ENCODE measurements around the gene STRBP.

STRBP gene

GRCh38 chr9:123131993-123132392 is 136.4 kb downstream of the STRBP start:
- DNase-seq (ENCODE audit: low read depth in 2 of 2): no peak

DNA sequence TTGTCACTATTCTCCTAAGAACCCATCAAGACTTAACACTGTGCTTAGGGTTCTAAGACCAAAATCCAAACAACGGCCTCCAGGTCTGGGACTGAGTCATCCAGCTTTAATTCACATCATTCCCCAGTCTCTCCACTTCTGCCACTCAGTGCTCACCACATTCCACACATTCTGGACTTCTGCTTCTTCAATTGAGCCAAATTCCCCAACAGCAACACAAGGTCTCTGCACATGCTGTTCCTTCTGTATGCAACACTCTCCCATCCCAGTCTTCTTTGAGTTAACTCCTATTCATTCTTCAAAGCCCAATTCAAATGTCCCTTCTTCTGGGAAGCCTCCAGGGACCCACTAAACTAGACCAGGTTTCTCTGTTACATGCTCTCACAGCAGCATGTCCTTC is 137.1 kb downstream of the STRBP start:
- DNase-seq (ENCODE audit: low read depth in 2 of 2): peak; percentile 37

DNA sequence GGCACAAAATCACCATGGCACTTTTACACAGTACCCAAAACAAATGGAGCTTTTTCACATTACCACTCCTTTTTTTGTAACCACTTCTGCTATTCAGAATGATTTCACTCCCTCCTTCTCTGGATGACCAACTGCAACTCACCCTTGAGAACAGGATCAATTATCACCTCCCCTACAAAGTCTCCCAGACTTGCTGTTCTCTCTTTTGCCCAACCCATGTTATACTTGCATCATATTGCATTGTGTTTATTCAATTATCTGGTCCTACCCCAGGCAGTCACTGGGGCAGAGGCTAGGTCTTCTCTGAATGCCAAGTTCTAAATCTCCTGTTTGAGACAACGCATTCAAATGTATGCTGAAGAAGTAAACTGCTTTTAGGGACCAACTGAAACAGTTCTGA is 139.0 kb downstream of the STRBP start:
- DNase-seq (ENCODE audit: low read depth in 2 of 2): no peak

DNA sequence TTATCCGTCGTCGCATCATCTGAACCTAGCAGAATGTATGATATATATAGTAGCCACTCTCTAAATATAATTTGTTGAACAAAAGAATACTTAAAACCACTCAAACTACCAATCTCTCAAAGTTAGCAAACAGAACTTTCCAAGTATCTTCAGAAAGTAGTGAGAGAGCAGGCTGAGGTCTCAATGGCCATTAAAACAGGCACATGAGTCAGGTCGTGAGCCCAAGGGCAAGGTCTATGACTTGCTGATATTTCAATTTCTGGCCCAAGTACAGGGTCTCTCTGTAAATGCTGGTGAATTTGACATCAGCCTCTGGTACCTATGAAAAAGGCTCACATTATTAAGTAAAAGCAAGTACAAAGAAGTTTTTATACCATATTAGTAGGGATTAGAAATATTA is 139.8 kb downstream of the STRBP start:
- DNase-seq (ENCODE audit: low read depth in 2 of 2): no peak

DNA sequence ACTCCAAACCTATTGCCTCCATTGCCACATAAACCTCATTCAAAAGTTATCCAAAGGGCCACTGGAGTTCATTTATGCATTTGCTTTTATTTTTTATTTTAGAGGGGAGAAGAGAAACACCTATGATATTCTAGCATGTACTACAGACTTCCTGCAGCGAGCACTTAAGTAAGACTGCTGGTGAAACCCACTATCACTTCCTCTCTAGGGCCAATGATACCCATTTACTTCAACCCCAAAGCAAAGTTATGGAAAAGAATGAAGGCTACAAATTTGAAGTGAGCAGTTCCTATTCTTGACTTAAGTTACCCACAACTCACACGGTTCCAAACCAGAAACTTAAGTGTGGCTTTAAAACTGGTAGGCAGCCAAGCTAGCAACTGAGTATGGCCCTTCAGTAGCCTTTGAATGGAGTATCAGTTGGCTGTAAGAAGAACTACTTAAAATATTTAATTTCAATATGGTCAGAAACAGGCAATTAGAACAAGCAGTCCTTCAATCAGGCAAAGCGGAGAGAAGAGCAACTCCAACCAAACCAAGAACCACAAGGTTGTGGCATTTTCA is 140.8 kb downstream of the STRBP start:
- no peak for DNase-seq (ENCODE audit: low read depth in 2 of 2)

DNA sequence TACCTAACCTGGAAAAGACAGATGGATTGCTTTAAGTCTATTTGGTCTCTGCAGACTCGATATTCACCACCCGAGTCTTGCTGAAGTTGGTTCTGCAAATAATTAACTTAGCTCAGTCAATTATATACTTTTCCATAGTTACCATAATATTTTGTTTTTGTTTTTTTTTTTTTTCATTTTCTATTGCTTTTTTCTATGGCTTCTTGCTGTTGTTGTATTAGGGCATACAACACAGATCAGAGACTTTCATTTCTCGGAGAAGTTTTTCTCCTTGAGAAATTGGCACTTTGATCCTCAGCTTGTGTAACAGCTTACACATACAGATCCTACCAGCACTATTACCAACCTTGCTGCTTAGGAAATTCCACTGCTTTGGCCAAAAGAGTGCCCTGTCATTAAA is 146.9 kb downstream of the STRBP start:
- no peak for DNase-seq (ENCODE audit: low read depth in 2 of 2)

DNA sequence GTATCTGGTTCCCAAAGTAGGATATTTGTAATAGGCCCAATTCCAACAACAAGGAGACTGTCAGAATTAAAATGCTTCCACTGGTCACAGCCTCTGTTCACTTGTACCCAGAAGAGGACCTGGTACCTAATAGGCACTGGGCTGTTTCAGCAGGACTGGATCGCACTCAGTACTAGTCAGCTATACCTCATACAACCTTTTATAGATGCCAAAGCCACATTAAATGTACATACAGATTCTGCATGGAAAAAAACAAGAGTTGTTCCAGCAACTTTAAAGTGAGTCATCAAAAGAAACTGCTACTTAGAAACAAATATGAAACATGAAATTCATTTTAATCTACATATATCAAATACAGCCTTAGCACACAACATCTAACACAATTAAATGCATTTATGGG is 147.4 kb downstream of the STRBP start:
- no peak for DNase-seq (ENCODE audit: low read depth in 2 of 2)

- no peak for DNase-seq (ENCODE audit: low read depth in 2 of 2)
Observed at GRCh38 chr9:123120131-123120530, 148.3 kb downstream of the STRBP start.

DNA sequence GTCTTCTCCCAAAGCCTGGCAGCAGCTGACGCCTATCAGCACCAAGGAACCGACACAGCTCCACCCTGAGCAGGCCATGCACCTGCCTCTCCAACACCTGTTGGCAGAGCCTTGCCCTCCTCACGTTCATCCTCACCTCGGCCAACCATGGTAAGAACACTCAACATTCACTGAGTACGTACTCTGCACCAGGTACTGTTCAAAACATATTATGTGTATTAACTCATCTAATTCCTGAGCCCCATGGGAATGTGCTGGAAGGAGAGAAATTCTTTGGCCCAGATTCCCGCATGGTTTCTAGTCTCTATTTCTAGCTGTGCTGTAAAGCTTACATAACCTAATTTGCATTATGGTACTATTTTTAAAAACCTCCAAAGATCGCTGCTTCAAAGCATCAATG is 148.8 kb downstream of the STRBP start:
- peak; percentile 4 to 5 for DNase-seq (ENCODE audit: low read depth in 2 of 2)

DNA sequence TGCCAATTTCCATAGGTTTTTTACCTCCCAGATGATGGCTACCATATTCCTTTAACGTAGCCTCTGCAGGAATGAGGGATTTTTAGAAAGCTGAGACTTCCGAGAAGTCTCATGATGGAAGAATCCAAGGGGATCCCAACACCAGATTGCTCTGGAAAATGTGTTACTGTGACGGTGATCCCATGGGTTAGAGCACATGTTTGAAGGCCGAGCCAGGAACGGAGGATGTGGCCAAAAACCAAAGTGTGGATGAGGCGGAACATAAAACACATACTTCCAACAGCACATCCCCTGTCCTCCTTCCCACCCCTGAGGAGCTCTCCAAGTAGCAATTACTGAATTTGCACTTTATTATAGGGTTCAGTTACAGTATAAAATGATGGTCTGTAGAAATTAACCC is 152.3 kb downstream of the STRBP start:
- DNase-seq (ENCODE audit: low read depth in 2 of 2): no peak

DNA sequence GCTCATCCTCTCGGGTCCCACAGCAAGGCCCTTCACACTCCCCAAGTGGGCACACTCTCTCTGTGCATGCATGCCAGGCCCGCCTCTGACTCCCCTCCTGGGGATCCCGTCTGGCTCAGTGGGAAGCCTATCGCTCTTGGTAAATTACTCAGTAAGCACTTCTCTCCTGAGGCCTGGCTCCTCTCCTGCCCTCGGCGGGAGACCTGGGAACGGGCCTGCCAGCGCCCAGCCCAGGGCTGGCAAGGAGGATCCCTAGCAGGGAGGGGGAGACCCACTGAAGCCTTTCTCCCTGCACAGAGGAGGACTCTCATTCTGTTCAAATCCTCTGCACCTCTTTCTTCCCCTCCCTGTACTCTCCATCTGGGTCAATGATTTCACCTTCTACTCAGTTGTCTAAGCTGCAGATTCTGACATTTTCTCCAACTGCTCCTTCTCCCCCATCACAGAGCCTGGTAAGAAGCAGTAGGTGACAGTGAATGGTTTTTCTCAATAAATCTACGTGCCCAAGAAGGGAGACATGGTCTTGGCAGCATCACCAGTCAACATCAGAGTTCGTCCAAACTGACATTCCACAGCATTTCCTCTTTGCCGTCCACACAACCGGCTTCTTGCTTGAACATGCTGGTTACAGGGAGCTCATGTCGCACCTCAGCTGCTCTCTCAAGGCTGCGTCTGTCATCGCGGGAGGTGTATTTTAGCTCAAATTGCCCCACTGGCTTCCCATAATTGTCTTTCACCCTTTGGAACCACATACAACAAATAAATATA is 153.1 kb downstream of the STRBP start:
- DNase-seq (ENCODE audit: low read depth in 2 of 2): no peak

- no peak for DNase-seq (ENCODE audit: low read depth in 2 of 2)
Observed at GRCh38 chr9:123113185-123113584, 155.2 kb downstream of the STRBP start.

DNA sequence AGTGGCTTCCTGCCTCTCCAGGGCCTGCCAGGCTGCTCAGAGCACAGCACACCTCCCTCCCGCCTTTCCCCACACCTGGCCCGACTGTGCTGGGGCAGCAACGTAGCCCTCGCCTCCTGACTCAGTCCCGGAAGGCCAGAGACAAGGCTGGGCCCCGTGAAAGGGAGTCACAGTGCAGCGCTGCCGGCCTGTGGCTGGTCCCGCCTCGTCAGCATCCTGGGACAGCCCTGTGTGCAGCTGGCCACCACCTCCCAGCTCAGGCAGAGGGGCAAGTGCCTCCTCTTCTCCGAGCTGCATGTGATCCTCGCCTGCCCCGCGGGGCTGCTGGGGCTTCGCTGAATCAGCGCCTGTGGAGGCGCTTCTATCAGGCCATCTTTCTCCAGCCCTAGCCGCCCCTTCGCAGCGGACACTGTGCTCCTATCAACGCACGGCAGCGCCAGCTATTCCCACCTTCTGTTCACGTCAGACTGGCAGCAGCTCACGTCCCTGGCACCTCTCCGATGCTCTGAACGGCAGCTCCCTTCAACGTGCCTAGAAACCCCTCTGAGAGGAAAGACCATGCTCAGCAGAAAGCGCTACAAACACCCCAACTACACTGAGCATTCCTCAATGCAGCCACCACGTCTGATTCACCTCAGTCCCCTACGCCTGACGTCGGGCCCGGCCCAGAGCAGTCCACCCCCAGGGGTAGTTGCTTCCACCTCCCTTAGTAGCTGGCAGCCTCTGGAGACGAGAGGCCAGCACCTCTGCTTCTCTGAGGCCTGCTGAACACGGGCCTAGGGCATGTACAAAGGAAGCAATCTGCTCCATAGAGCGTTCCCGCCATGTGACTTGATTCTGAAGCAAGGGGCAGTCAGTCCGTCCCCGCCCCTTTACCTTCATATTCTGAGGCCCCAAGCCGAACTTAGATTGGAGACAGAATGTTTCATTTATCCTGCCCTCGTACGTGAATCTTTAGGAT is 156.1 kb downstream of the STRBP start:
- no peak for DNase-seq (ENCODE audit: low read depth in 2 of 2)

DNA sequence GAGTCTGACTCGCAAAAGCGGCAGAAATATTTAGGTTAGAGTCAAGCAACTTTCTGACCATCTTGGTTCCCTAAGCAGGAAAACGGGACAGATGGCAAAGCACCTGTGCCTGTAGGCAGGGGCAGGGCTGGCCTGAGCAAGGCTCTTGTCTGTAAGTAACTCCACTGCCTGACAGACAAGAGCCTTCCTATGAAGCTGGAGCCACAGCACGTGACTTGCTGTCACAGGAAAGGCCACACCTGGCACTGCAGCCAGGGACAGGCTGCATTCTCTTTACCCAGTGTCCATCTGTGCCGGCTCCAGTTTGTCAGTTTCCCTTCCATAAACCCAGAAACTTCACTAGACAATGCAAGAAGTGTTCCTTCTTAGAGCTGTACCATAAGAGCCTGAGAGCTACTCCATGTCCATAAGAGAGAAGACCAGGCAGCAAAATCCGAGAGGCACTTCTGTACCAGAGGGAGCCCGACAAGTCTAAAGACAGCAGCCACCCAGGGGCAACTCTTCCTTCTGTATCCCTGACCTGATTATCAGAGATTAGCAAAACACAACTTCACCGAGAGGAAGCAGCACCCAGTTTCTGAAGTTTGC is 156.9 kb downstream of the STRBP start:
- DNase-seq (ENCODE audit: low read depth in 2 of 2): no peak

DNA sequence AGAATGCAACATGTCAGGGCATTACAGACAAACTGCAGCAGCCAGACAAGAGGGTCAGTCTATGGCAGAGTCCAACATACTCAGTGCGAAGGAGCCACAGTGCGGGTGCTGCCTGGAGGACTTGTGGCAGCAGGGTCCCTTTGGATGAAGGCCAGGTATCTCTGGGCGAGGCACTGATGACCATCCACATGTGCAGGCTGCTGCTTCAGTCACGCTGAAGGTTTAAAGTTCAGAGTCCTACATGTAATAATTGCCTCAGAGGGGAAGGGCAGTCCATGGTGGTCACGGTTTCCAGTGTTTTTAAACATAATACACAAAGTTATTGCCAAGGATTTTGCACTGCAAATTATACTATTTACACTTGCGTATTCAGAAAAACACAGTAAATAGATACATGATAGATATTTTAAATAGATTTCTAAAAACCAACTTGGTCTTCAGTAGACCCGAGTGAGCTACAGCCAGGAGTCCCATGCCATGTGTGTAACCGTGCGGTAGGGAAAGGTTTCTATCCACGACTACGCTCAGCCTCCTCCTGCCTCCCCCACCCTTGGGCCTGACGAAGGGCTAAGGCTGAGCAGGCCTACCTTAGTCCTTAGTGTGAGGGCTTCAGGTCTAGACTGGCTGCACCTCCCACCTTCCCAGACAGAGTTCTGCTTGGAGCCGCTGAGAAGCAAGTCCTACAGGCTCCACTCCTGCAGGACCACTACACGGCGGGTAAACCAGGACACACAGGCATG is 158.7 kb downstream of the STRBP start:
- DNase-seq (ENCODE audit: low read depth in 2 of 2): no peak

- no peak for DNase-seq (ENCODE audit: low read depth in 2 of 2)
Observed at GRCh38 chr9:123108976-123109375, 159.4 kb downstream of the STRBP start.

DNA sequence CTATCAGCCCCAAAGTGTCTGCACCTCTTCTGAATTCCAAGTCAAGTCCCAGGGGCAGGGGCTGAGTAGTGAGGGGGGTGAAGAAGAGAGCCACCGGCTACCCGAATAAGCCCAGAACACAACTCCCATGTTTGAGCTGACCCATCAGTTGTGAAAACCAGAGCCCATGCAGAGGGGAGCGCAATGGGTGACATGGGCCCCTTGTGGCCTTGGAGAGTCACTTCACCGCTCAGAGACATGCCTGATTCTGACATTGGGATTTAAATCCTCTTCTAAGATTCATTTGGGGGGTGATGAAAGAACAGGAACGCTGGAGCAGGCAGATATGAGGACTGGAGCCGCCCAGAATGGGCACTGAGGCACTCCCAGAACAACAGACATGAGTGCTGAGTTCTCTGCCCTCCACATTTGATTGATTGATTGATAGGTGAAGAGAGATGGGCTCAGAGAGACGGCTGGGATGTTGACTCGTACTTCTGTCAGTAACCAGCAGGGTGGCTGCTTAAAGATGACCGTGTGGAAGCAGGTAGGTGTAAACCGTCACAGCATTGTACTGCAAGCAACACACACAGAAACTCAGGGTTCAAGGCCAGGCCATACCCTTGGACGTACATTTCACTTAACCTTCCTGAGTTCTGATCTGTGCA is 160.6 kb downstream of the STRBP start:
- DNase-seq (ENCODE audit: low read depth in 2 of 2): no peak

- no peak for DNase-seq (ENCODE audit: low read depth in 2 of 2)
Observed at GRCh38 chr9:123105490-123105889, 162.9 kb downstream of the STRBP start.

- DNase-seq (ENCODE audit: low read depth in 2 of 2): no peak
Observed at GRCh38 chr9:123104807-123105206, 163.6 kb downstream of the STRBP start.

GRCh38 chr9:123102375-123103113 is 165.8 kb downstream of the STRBP start:
- DNase-seq (ENCODE audit: low read depth in 2 of 2): no peak

Data from fibroblast of skin of left biceps (primary cell).